Measurements from ENCODE around the gene UGT1A1. TPM values are rescaled to one million over a fixed set of nuclear protein-coding genes. Genes with fewer than 3 reads are reported as not detected.
"Not testable (repeated sequence)": the region's sequence is repeated elsewhere in the genome, so short reads cannot be mapped to it uniquely, and the experiment has no call there.

UGT1A1 gene
- total and polyA plus RNA-seq, 2 of the 13 experiments (the other 11 are each of a cell fraction or from before 2014, with no cell fraction given), result 0.69 to 0.75 TPM

DNA sequence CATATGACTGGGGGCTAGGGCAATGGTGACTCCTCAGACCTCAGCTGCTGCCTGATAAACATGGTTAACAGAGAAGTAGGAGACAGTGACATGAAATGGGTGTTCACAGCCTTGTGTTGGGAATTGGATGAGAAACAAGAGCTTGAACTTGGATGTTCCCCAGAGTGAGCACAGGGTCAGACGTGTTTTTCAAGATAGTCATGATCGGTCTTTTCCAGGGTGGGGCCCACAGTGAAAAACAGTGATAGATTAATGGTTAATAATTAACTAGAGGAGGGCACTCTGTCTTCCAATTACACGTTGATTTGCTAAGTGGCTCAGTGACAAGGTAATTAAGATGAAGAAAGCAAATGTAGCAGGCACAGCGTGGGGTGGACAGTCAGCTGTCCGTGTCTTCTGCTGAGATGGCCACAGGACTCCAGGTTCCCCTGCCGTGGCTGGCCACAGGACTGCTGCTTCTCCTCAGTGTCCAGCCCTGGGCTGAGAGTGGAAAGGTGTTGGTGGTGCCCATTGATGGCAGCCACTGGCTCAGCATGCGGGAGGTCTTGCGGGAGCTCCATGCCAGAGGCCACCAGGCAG, 31.3 kb upstream of the UGT1A1 start, which contains the start of gene UGT1A3 (continued):
- no peak for TF ChIP-seq ZBTB2 (CRISPR knock-in tag; IDR thresholded peaks at IDR 0.05; ENCODE audit: low read depth)
- no peak for TF ChIP-seq U2AF2 (IDR thresholded peaks at IDR 0.05; ENCODE audit: low read depth, low read length)
- TF ChIP-seq, protein P1, sequence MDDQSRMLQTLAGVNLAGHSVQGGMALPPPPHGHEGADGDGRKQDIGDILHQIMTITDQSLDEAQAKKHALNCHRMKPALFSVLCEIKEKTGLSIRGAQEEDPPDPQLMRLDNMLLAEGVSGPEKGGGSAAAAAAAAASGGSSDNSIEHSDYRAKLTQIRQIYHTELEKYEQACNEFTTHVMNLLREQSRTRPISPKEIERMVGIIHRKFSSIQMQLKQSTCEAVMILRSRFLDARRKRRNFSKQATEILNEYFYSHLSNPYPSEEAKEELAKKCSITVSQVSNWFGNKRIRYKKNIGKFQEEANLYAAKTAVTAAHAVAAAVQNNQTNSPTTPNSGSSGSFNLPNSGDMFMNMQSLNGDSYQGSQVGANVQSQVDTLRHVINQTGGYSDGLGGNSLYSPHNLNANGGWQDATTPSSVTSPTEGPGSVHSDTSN (CRISPR knock-in tag; IDR thresholded peaks at IDR 0.05; ENCODE audit: borderline replicate concordance), result no peak
- no peak for TF ChIP-seq KMT2A (CRISPR knock-in tag; IDR thresholded peaks at IDR 0.05)
- TF ChIP-seq ZNF883 (CRISPR knock-in tag; IDR thresholded peaks at IDR 0.05; ENCODE audit: not compliant biosample characterization), result no peak
- TF ChIP-seq RELA (CRISPR knock-in tag; IDR thresholded peaks at IDR 0.05), result no peak
- no peak for TF ChIP-seq EHMT2 (IDR thresholded peaks at IDR 0.05; ENCODE audit: borderline replicate concordance, low read depth, low read length)
- no peak for TF ChIP-seq ZNF891 (CRISPR knock-in tag; IDR thresholded peaks at IDR 0.05)

DNA sequence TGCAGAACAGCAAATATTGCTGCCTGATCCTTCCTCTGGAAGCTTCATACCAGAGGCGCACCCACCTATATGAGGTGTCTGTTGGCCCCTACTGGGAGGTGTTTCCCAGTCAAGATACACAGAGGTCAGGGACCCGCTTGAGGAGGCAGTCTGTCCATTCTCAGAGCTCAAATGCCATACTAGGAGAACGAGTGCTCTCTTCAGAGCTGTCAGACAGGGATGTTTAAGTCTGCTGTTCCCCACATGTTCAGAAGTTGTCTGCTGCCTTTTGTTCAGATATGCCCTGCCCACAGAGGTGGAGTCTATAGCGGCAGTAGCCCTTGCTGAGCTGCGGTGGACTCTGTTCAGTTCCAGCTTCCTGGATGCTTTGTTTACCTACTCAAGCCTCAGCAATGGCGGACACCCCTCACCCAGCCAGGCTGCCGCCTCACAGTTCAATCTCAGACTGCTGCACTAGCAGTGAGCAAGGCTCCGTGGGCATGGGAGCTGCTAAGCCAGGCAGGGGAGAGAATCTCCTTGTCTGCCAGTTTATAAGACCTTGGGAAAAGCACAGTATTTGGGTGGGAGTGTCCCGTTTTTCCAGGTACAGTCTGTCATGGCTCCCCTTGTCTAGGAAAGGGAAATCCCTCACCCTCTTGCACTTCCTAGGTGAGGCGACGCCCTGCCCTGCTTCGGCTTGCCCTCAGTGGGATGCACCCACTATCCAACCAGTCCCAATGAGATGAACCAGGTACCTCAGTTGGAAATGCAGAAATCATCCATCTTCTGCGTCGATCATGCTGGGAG, 23.0 kb upstream of the UGT1A1 start:
- peak; percentile 50 for FAIRE-seq
- H2AFZ ChIP-seq (ENCODE audit: low read length), result peak overlapping the region; percentile 75
- H3K79me2 ChIP-seq (ENCODE audit: insufficient read depth, low read length); intact Hi-C loops (cut with micrococcal nuclease; ENCODE audit: unreplicated experiment); BruUV-seq (replicated peaks); H4K20me1 ChIP-seq (ENCODE audit: insufficient read depth, low read length); in situ Hi-C loops (cut with HindIII; ENCODE audit: extremely low pct_ligation_motif_present, low pct_unique_long_range_greater_than_20kb); H3K9ac ChIP-seq (ENCODE audit: insufficient read depth, low read depth, low read length); CTCF ChIA-PET (ENCODE audit: low intra/inter-chr PET ratio, low total read pairs); H3K36me3 ChIP-seq (replicated peaks in 1 of 2; ENCODE audit: control insufficient read depth in 1 of 2, insufficient read depth in 2 of 2, low read length in 2 of 2); H3K9me3 ChIP-seq (ENCODE audit: low read length): not testable (repeated sequence)
- POLR2A ChIA-PET, result interaction anchor here (0.7 to 1.3 kb wide), 3 partner anchors 8 to 243 kb away, joined by 3 to 6 read pairs (median 3); partner anchors contain the start of gene UGT1A3
- ATAC-seq, result peak; percentile 99
- peak overlapping the region; percentile 3 to 47 (median 21); a peak in 5 of 6 replicates for H3K4me3 ChIP-seq (replicated peaks in 1 of 3; ENCODE audit: insufficient read depth in 1 of 3, low read depth in 2 of 3, low read length in 3 of 3)
- H3K4me2 ChIP-seq (ENCODE audit: low read depth, low read length), result peak overlapping the region; percentile 72
- peak; percentile 80 for DNase-seq (ENCODE audit: low spot score)
- WGBS (ENCODE audit: low lambda C conversion rate), result 35% methylated on average over 13 of the region's 14 CpGs
- peak overlapping the region; percentile 72 for H3K27ac ChIP-seq (ENCODE audit: extremely low read length, insufficient read depth, low read length)
- H3K4me1 ChIP-seq (ENCODE audit: insufficient read depth, low read length), result peaks cover 57% of the 10 kb centered on the region
- H3K27me3 ChIP-seq (ENCODE audit: control insufficient read depth in 1 of 2, insufficient read depth in 2 of 2, low read length in 2 of 2), result peaks cover 0 to 20% of the 10 kb centered on the region in 2 experiments; a peak in 2 of 5 replicates
- TF ChIP-seq YEATS4 (CRISPR knock-in tag; IDR thresholded peaks at IDR 0.05; ENCODE audit: borderline replicate concordance) (peak; percentile 50; the same call in 1 of the 2 replicates), IRF9 (CRISPR knock-in tag; IDR thresholded peaks at IDR 0.05; ENCODE audit: borderline replicate concordance) (peak; percentile 28; the same call in 1 of the 2 replicates), ZNF205 (CRISPR knock-in tag; IDR thresholded peaks at IDR 0.05) (peak; percentile 69)
- TF ChIP-seq, protein P2, sequence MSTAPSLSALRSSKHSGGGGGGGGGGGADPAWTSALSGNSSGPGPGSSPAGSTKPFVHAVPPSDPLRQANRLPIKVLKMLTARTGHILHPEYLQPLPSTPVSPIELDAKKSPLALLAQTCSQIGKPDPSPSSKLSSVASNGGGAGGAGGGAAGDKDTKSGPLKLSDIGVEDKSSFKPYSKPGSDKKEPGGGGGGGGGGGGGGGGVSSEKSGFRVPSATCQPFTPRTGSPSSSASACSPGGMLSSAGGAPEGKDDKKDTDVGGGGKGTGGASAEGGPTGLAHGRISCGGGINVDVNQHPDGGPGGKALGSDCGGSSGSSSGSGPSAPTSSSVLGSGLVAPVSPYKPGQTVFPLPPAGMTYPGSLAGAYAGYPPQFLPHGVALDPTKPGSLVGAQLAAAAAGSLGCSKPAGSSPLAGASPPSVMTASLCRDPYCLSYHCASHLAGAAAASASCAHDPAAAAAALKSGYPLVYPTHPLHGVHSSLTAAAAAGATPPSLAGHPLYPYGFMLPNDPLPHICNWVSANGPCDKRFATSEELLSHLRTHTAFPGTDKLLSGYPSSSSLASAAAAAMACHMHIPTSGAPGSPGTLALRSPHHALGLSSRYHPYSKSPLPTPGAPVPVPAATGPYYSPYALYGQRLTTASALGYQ (CRISPR knock-in tag; IDR thresholded peaks at IDR 0.05), result peak; percentile 30; the same call in 1 of the 2 replicates
